Measurements from ENCODE around the gene TUB. TPM values are rescaled to one million over a fixed set of nuclear protein-coding genes. Genes with fewer than 3 reads are reported as not detected.
A peak's percentile ranks its signal among the peaks of the same experiment; 100 is the strongest.

Gene TUB
- total and polyA plus RNA-seq, 2 experiments from 2014 or later, result 6.7 to 48.2 TPM

DNA sequence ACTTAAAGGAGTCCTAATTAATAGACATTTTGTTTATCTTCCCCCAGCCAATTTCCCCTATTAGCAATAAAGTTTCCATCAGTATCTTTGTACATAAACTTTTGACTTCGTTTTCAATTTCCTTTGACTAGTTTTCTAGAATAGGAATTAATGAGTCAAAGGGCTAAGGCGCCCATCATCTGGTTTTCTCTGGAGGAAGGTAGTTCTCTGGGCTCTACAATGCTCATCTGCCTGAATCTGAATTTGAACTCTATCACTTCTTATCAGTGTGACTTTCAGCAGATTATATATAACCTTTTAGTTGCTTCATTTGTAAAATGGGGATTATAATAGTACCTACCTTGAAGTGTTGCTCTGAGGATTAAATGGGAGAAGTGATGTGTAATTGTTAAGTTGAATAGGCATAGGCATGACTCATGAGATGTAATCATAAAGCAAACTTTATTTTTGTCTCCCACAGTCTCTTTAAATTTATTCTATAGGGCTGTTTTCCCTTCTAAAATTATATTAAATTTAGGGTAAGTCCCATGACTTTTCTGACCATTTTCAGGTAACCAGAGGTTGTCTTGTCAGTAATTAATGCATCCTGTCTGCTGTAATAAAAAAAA is 5.8 kb upstream of the TUB start:
- Histone ChIP-seq H3K4me1 (ENCODE audit: low read depth) (no peaks in the 10 kb centered on the region), H3K4me3 (no peak overlapping the region), H3K36me3 (no peaks in the 10 kb centered on the region), H3K9me3 (ENCODE audit: low read depth) (no peaks in the 10 kb centered on the region), H3K27me3 (peaks cover 3% of the 10 kb centered on the region), H3K27ac (no peak overlapping the region)
- TF ChIP-seq, protein P1, sequence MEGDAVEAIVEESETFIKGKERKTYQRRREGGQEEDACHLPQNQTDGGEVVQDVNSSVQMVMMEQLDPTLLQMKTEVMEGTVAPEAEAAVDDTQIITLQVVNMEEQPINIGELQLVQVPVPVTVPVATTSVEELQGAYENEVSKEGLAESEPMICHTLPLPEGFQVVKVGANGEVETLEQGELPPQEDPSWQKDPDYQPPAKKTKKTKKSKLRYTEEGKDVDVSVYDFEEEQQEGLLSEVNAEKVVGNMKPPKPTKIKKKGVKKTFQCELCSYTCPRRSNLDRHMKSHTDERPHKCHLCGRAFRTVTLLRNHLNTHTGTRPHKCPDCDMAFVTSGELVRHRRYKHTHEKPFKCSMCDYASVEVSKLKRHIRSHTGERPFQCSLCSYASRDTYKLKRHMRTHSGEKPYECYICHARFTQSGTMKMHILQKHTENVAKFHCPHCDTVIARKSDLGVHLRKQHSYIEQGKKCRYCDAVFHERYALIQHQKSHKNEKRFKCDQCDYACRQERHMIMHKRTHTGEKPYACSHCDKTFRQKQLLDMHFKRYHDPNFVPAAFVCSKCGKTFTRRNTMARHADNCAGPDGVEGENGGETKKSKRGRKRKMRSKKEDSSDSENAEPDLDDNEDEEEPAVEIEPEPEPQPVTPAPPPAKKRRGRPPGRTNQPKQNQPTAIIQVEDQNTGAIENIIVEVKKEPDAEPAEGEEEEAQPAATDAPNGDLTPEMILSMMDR (IDR thresholded peaks at IDR 0.05; ENCODE audit: low read depth, low read length), result no peak
- no peak for DNase-seq (ENCODE audit: low read depth in 1 of 2, low spot score in 1 of 2)

DNA sequence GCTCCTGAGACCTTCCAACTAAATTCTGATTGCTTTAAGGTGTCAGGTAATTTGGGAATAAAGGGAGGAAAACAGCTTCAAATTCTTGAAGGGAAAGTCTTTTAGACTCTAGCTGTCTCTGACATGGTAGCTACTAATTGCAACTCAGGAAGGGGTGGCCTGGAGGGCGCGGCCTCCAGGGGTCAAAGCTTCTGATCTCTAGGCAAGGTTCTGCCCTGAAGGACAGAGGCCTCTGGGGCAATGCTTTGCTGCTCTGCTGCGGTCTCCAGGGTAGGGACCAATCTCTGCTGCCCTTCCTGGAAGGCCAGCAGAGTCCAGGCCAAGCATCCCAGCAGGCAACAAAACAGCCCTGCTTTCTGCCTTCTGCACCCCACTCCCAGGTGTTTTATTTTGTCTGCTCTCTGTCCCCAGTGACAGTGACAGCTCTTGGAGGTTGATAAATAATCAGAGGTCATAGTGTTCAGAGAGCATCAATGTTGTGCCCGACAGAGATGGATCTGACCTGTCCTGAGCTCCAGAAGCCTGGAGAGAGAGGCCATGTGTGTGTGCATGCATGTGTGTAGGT is 1.8 kb upstream of the TUB start:
- H3K27me3 ChIP-seq, result no peaks in the 10 kb centered on the region
- no peaks in the 10 kb centered on the region for H3K9me3 ChIP-seq (ENCODE audit: low read depth)
- no peaks in the 10 kb centered on the region for H3K36me3 ChIP-seq
- H3K27ac ChIP-seq, result no peak overlapping the region
- DNase-seq (ENCODE audit: low read depth in 1 of 2, low spot score in 1 of 2), result no peak
- H3K4me1 ChIP-seq (ENCODE audit: low read depth), result peaks cover 22% of the 10 kb centered on the region
- no peak overlapping the region for H3K4me3 ChIP-seq
- TF ChIP-seq, protein P1 (IDR thresholded peaks at IDR 0.05; ENCODE audit: low read depth, low read length), result no peak

DNA sequence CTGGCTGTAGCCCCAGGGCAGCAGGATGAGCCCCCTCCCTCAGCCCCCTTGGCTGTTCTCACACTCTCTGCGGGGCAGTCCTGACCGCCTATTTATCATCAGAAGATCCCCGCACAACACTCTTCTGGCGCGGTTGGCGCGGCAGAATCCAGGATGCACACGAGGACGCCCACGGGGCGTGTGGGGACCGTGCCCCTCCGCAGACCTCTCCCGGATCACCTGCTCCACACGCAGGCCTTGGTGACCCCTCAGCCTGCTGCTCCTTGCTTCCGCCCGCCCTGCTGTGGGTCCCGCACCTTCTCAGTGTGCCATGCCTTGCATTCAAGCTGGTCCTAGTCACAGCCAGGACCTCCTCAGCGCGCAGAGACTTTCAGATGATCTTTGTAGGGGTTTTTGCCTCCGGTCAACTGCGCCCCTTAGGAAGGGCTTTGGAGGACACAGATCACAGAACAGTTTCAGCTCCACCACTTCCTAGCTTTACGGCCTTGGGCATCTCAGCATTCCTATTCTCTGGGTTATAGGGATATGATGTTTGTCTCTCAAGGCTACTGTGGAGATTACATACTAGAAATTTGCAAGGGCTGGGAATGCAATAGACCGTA is 841 bp upstream of the TUB start:
- H3K27ac ChIP-seq, result no peak overlapping the region
- H3K36me3 ChIP-seq, result no peaks in the 10 kb centered on the region
- DNase-seq (ENCODE audit: low read depth in 1 of 2, low spot score in 1 of 2), result no peak
- no peaks in the 10 kb centered on the region for H3K27me3 ChIP-seq
- peak overlapping the region; percentile 52 for H3K4me3 ChIP-seq
- TF ChIP-seq, protein P1 (IDR thresholded peaks at IDR 0.05; ENCODE audit: low read depth, low read length), result no peak
- peaks cover 24% of the 10 kb centered on the region for H3K4me1 ChIP-seq (ENCODE audit: low read depth)
- no peaks in the 10 kb centered on the region for H3K9me3 ChIP-seq (ENCODE audit: low read depth)

DNA sequence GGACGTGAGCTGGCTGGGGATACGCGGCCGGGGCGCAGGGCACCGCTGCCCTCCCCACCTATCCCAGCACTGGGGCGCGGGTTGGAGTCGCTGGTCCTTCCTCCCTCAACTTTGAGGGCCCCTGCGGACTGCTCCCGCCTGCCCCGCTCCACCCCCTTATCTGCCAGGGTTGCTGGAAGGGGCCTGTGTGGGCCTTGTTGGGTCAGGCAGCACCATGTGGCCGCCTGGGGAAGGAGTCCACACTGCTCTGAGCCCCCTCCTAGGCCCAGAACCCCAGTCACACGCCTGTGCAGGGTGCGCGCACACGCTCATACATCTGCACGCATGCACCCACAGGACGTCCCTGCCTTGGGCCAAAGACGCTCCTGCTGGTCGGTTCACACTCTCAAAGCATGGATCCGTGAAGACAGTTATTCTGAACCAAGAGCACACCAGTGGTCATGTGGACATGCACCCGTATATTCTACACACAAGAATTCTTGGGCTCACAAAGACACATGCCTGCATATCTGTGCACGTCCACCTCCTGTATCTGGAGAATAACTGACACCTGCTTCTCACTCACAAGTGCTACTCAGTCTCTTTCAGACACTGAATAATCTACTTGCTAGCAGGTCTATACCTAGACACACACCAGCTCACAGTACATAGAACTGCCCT is 710 bp downstream of the TUB start:
- Histone ChIP-seq H3K4me1 (ENCODE audit: low read depth) (peaks cover 30% of the 10 kb centered on the region), H3K36me3 (no peaks in the 10 kb centered on the region), H3K27me3 (no peaks in the 10 kb centered on the region), H3K27ac (no peak overlapping the region), H3K4me3 (peak overlapping the region; percentile 52), H3K9me3 (ENCODE audit: low read depth) (no peaks in the 10 kb centered on the region)
- peak in 1 of 2 donors; percentile 29 for DNase-seq (ENCODE audit: low read depth in 1 of 2, low spot score in 1 of 2)
- TF ChIP-seq, protein P1 (IDR thresholded peaks at IDR 0.05; ENCODE audit: low read depth, low read length), result no peak

DNA sequence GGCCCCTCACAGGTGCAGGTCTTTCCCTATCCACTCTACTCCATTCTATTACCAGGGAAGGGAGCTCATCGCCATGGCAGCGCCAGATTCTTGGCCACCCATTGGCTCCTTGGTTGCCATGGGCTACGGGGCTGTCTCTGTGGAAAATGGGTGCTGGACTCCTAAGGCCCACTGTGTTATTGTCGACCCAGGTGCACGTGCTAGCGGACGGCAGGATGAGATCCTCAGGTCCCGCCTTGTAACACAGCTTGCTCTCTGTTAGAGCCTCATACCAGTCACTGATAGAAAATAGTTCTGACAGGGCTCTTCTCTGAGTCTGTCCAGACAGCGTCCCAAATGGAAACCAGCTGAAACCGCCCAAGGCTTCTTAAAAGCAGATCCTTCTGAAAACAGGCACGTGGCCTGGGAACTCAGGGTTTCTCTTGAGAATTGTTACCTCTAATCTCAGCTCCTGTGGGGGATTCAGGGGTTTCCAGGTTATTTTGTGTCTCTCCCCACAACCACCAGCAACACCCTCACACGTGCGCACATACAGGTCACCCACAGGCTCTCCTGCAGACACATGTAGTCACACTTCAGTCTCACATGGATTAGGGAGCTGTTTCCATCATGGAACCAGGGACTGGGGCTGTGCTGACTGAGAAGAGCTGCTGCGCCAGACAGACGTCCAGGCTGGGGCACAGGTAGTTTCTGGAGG is 1.5 kb downstream of the TUB start:
- Histone ChIP-seq H3K4me3 (no peak overlapping the region), H3K27ac (peak overlapping the region; percentile 69), H3K9me3 (ENCODE audit: low read depth) (no peaks in the 10 kb centered on the region), H3K27me3 (no peaks in the 10 kb centered on the region), H3K36me3 (no peaks in the 10 kb centered on the region), H3K4me1 (ENCODE audit: low read depth) (peaks cover 30% of the 10 kb centered on the region)
- peak in 1 of 2 donors; percentile 64 for DNase-seq (ENCODE audit: low read depth in 1 of 2, low spot score in 1 of 2)
- TF ChIP-seq, protein P1 (IDR thresholded peaks at IDR 0.05; ENCODE audit: low read depth, low read length), result no peak

All from cardiac muscle cell (in vitro differentiated cells and primary cell).